Loucy (cell line): ENCODE measurements around the gene R3HDM1.
"Not testable (repeated sequence)": the region's sequence is repeated elsewhere in the genome, so short reads cannot be mapped to it uniquely, and the experiment has no call there.

Experiments
- H2AFZ ChIP-seq: fragments of 200-600 bp; sonication (generic); 2 replicates; pipeline ENCODE4 v1.6.0; 2016; ENCODE audit warnings: antibody characterized with exemption, mild to moderate bottlenecking, low read length, moderate library complexity
- H3F3A ChIP-seq: fragments of 200-600 bp; 2 replicates; pipeline ENCODE4 v1.6.0; 2016; ENCODE audit warnings: antibody characterized with exemption, low read depth, mild to moderate bottlenecking
- H3K27me3 ChIP-seq: fragments of 200-600 bp; sonication (generic); 2 replicates; pipeline ENCODE4 v1.6.1; 2014; ENCODE audit warnings: low read length, mild to moderate bottlenecking; ENCODE audit not compliant: insufficient read depth, poor library complexity, severe bottlenecking
- H3K36me3 ChIP-seq: fragments of 200-600 bp; sonication (generic); 2 replicates; pipeline ENCODE4 v1.6.1; 2016; ENCODE audit warnings: low read length; ENCODE audit not compliant: insufficient read depth
- H3K4me1 ChIP-seq: fragments of 200-600 bp; sonication (generic); 2 replicates; pipeline ENCODE4 v1.5.1; 2014; ENCODE audit warnings: low read length, mild to moderate bottlenecking; ENCODE audit not compliant: insufficient read depth, poor library complexity, severe bottlenecking
- H3K4me2 ChIP-seq: fragments of 200-600 bp; sonication (generic); 2 replicates; pipeline ENCODE4 v1.6.0; 2014; ENCODE audit warnings: antibody characterized with exemption, low read length, low read depth, mild to moderate bottlenecking; ENCODE audit not compliant: poor library complexity, severe bottlenecking
- H3K4me3 ChIP-seq: fragments of 200-600 bp; sonication (generic); 2 replicates; pipeline ENCODE4 v1.5.1; 2014; ENCODE audit warnings: low read length, mild to moderate bottlenecking, mixed read lengths; ENCODE audit not compliant: poor library complexity, severe bottlenecking
- H3K79me2 ChIP-seq: fragments of 200-600 bp; sonication (generic); 2 replicates; pipeline ENCODE4 v1.6.1; 2014; ENCODE audit warnings: low read length; ENCODE audit not compliant: insufficient read depth
- H3K9ac ChIP-seq: fragments of 200-600 bp; sonication (generic); 2 replicates; pipeline ENCODE4 v1.6.0; 2014; ENCODE audit warnings: mild to moderate bottlenecking, low read depth, low read length, moderate library complexity; ENCODE audit not compliant: poor library complexity, severe bottlenecking
- H3K9me2 ChIP-seq: fragments of 200-600 bp; sonication (generic); replicated peaks from 2 replicates; pipeline ENCODE4 v1.6.1; 2016; ENCODE audit warnings: low read depth, low read length, mixed read lengths
- H3K9me3 ChIP-seq: fragments of 200-600 bp; sonication (generic); 2 replicates; pipeline ENCODE4 v1.6.1; 2014; ENCODE audit warnings: mild to moderate bottlenecking, antibody characterized with exemption, low read length, low read depth; ENCODE audit not compliant: insufficient read depth
- H4K20me1 ChIP-seq: fragments of 200-600 bp; sonication (generic); 2 replicates; pipeline ENCODE4 v1.6.0; 2014; ENCODE audit warnings: antibody characterized with exemption, low read length, mild to moderate bottlenecking; ENCODE audit not compliant: insufficient read depth, poor library complexity, severe bottlenecking
- CTCF ChIP-seq: fragments of 200-600 bp; sonication (generic); conservative IDR thresholded peaks from 2 replicates; pipeline ENCODE4 v1.5.1; 2014; ENCODE audit warnings: mild to moderate bottlenecking, antibody characterized with exemption, low read length
- EZH2phosphoT487 ChIP-seq: fragments of 200-600 bp; IDR thresholded peaks from 2 replicates; pipeline ENCODE4 v1.6.1; 2018; ENCODE audit warnings: antibody characterized with exemption, mild to moderate bottlenecking, moderate library complexity, borderline replicate concordance

The R3HDM1 gene

GRCh38 chr2:135698838-135699237, 167.6 kb downstream of the R3HDM1 start:
- Histone ChIP-seq H3K4me3 (no peak overlapping the region), H2AFZ (no peak overlapping the region), H3K4me1 (no peaks in the 10 kb centered on the region), H3K9ac (no peak overlapping the region), H3K9me2 (no peaks in the 10 kb centered on the region), H3K79me2 (no peaks in the 10 kb centered on the region), H3K4me2 (no peak overlapping the region), H3K9me3 (no peaks in the 10 kb centered on the region), H4K20me1 (no peaks in the 10 kb centered on the region), H3K27me3 (no peaks in the 10 kb centered on the region), H3K36me3 (no peaks in the 10 kb centered on the region), H3F3A (no peaks in the 10 kb centered on the region)
- TF ChIP-seq CTCF (no peak), EZH2phosphoT487 (no peak)

- Histone ChIP-seq H3K9ac (no peak overlapping the region), H3K9me2 (no peaks in the 10 kb centered on the region), H3K27me3 (no peaks in the 10 kb centered on the region), H3F3A (no peaks in the 10 kb centered on the region), H3K9me3 (no peaks in the 10 kb centered on the region), H3K4me2 (no peak overlapping the region), H3K36me3 (no peaks in the 10 kb centered on the region), H3K4me1 (no peaks in the 10 kb centered on the region), H3K4me3 (no peak overlapping the region), H3K79me2 (no peaks in the 10 kb centered on the region), H4K20me1 (no peaks in the 10 kb centered on the region), H2AFZ (no peak overlapping the region)
- TF ChIP-seq CTCF = no peak
- TF ChIP-seq EZH2phosphoT487 = no peak
Measured at GRCh38 chr2:135701442-135701841, 170.2 kb downstream of the R3HDM1 start.

GRCh38 chr2:135703300-135703699, 172.0 kb downstream of the R3HDM1 start:
- H3K4me3 ChIP-seq = no peak overlapping the region
- no peak for TF ChIP-seq CTCF
- no peak for TF ChIP-seq EZH2phosphoT487
- H3K27me3 ChIP-seq = no peaks in the 10 kb centered on the region

GRCh38 chr2:135704075-135704474, 172.8 kb downstream of the R3HDM1 start:
- not testable (repeated sequence) for H2AFZ ChIP-seq, H3K4me3 ChIP-seq, H3K9ac ChIP-seq, H4K20me1 ChIP-seq, H3K9me2 ChIP-seq, H3K79me2 ChIP-seq, H3F3A ChIP-seq, H3K27me3 ChIP-seq, H3K4me1 ChIP-seq, H3K4me2 ChIP-seq, H3K9me3 ChIP-seq, H3K36me3 ChIP-seq

More at GRCh38 chr2:135703300-135703699, 172.0 kb downstream of the R3HDM1 start:
- no peaks in the 10 kb centered on the region for H4K20me1 ChIP-seq
- no peaks in the 10 kb centered on the region for H3K9me2 ChIP-seq
- no peak overlapping the region for H2AFZ ChIP-seq
- no peaks in the 10 kb centered on the region for H3K4me1 ChIP-seq
- H3K79me2 ChIP-seq = no peaks in the 10 kb centered on the region
- no peak overlapping the region for H3K4me2 ChIP-seq
- H3F3A ChIP-seq = no peaks in the 10 kb centered on the region
- no peaks in the 10 kb centered on the region for H3K36me3 ChIP-seq
- no peak overlapping the region for H3K9ac ChIP-seq
- no peaks in the 10 kb centered on the region for H3K9me3 ChIP-seq
